Endometrial microvascular endothelial cells (primary cell): ENCODE measurements around the gene NAALADL2. TPM values are rescaled to one million over a fixed set of nuclear protein-coding genes. Genes with fewer than 3 reads are reported as not detected.
"Not testable (repeated sequence)": the region's sequence is repeated elsewhere in the genome, so short reads cannot be mapped to it uniquely, and the experiment has no call there.

Source experiments
- in situ Hi-C: cut with HindIII; loops from 2 replicates; pipeline ENCODE4 v1.10.0; 2017; ENCODE audit warnings: low sequenced_read_pairs, low pct_unique_long_range_greater_than_20kb; ENCODE audit errors: inconsistent ontology term
- total RNA-seq: library from RNA; depleted of rRNA; stranded (reverse); fragments of >200 nt; gene quantifications from one replicate; pipeline ENCODE4 v1.2.3, GENCODE V29; 2015; ENCODE audit errors: inconsistent ontology term

The NAALADL2 gene
- total RNA-seq, 1 donor from 2014 or later: not detected

DNA sequence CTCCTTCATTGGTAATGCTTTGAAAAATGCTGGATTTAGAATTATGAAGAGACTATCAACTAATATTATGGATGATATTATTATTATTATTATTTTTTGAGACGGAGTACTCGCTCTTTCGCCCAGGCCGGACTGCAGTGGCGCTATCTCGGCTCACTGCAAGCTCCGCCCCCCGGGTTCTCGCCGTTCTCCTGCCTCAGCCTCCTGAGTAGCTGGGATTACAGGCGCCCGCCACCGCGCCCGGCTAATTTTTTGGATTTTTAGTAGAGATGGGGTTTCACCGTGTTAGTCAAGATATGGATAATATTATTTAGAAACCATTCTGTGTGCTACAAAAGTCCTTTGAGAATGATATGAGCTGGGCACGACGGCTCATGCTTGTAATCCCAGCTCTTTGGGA lies 512.1 kb downstream of the NAALADL2 start:
- in situ Hi-C loops: not testable (repeated sequence)

GRCh38 chr3:175374705-175375104 lies 515.6 kb downstream of the NAALADL2 start:
- in situ Hi-C loops: no loop called here

DNA sequence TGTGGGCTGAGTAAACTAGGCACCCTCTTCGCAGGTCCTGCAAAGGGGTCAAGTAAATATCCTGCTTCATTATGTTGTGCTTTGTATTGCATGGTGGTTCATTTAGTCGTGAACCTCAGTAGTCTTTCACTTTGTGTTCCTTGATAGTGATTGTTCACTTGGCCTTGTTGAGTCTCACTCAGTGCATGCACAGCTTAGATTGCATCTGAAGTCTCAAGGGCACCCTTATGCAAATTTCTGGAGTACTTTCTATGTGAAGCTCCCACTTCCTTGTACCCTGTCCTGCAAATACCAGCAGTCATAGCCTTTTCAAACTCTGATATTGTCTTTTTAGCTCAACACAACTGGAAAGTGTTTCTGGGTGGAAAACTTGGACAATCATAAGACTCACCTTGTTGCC lies 519.2 kb downstream of the NAALADL2 start:
- in situ Hi-C loops: no loop called here

DNA sequence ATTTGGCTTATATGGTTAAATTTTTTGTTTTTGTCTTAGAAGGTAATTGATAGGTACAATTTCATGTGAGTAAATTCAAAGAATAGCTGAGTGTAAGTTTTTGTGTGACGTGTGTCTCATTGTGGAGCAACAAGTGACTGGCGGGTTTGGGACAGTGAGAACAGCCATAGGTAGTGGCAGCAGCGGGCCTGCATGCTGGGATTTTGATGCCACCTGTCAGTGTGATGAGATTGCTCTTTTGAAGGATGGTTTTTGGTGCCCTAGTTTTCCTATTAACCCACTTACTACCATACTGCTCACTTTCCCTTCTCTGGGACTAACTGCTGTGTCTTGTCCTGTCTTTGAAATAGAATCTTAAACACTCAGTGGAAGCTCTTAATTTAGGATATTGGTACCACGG lies 522.6 kb downstream of the NAALADL2 start:
- in situ Hi-C loops: no loop called here

DNA sequence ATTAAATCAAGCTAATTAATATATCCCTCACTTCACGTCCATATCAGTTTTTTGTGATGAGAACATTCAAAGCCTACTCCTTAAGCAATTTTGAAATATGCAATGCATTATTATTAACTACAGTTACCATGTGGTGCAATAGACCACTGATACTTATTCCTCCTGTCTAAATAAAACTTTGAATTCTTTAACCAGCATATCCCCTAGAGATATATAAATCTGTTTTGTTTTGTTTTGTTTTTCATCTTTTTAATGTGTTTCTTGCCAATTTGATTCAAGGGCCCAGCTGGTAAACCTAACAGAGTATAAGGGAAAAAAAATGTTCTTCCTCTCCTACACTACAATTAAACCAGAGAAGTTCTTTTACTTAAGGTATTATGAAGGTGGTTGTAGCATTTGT lies 524.2 kb downstream of the NAALADL2 start:
- in situ Hi-C loops: no loop called here

- in situ Hi-C loops: no loop called here
Measured at GRCh38 chr3:175383813-175384212, 524.7 kb downstream of the NAALADL2 start.

DNA sequence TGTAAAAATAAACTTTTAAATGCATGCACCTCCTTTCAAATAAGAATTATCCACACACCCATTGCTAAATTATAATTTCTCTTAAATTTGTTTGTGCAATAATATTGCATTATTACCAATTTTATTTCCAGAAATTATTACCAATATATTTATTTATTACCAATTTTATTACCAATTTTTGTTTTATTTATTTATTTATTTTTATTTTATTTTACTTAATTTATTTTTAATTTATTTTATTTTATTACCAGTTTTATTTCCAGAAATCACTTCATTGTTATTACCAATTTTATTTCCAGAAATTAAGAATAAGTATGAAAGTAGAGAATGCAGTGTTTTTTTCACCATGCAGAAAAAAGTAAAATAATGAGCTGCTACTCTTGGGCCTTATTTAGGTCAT lies 525.4 kb downstream of the NAALADL2 start:
- in situ Hi-C loops: no loop called here

- in situ Hi-C loops: no loop called here
Measured at GRCh38 chr3:175386630-175387029, 527.5 kb downstream of the NAALADL2 start.

- in situ Hi-C loops: no loop called here
Measured at GRCh38 chr3:175389560-175389959, 530.4 kb downstream of the NAALADL2 start.

- in situ Hi-C loops: no loop called here
Measured at GRCh38 chr3:175391601-175392000, 532.5 kb downstream of the NAALADL2 start.

DNA sequence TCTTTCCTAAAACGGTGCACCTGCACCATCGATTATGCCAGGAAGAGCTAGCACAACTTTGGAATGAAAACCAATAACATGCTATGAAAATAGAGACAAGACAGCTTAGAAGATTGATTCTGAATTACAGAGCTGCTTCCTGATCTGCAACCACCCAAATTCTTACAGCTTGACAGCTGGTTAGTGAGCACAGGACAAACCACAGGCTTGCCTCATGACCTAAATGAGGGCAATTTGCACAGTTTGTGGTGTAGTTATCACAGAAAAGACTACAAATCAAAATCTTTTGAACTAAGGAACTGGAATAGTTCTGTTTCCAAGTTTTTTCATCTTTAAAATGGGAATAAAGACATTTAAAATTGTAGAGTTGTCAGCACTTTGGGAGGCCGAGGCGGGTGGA lies 533.5 kb downstream of the NAALADL2 start:
- in situ Hi-C loops: no loop called here

GRCh38 chr3:175397372-175397771 lies 538.2 kb downstream of the NAALADL2 start:
- in situ Hi-C loops: no loop called here

GRCh38 chr3:175398676-175399075 lies 539.5 kb downstream of the NAALADL2 start:
- in situ Hi-C loops: no loop called here

- in situ Hi-C loops: no loop called here
Measured at GRCh38 chr3:175399156-175399840, 540.2 kb downstream of the NAALADL2 start.

DNA sequence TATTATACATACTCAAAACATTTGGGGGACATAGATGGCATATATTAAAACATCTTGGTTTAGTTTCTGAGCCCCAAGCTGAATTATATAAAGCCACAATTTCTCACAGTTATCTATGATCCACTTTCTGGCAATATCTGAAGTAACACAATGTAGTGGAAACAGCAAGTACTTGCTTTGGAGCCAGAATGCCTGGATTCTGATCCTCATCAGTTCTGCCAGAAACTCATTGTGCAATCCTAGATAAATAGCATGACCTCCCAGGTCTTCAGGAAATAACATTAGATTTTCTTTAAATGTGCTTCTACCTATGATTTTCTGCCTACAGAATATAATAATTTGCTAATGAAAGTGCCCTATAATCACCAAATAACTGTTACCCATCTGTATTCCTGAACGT lies 544.9 kb downstream of the NAALADL2 start:
- in situ Hi-C loops: no loop called here

DNA sequence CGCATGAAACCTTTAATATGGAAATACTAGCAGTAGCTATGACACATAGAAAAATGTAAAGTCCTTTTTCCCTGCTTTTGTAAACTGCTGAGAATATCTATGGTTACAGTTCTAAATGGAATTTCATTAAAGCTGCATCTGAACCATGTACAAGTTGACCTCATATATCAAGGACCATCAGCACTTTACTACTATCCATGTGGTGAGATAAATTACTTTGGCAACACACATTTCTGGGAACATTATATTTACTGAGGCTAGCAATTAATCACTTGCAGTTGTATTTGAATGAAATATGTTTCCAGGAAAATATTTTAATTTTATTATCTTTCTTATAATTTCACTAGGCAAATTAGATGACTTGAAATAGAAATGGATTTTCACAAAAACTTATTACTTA lies 545.5 kb downstream of the NAALADL2 start:
- in situ Hi-C loops: no loop called here

DNA sequence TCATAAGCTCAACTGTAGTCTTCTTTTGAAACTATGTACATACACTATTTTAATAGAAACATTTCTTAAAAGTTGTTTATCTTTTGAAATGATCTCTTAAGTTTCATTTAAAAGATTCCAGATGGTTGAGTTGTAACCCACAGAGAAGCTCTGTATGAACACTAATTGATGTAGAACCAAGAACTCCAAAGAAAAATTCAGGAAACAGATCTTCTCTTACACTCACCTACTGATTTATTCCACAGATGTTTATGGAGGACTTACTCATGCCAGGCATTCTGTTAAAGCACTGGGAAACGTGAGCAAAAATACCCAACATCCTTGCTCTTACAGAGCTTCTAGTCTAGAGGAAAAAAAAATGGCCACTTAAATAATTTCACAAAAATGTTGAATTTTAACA lies 551.1 kb downstream of the NAALADL2 start:
- in situ Hi-C loops: no loop called here

GRCh38 chr3:175411405-175411804 lies 552.3 kb downstream of the NAALADL2 start:
- in situ Hi-C loops: no loop called here

DNA sequence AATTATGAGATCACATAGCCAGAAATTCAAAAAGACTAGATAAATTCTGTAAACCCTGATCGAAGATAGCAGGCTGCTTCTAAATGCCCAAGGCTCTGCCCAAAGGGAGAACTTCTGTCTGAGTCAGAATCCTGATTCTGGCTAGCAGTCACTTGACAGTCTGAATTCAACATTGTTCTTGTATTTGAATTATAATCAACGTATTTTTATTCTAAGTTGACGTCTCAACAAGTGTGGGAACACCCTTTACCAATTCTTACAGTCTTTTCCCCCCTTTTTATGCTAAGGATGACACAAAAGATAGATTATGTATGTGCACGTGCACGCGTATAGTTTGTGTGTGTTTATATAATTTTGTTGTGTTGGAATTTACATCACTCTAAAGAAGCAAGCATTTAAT lies 552.8 kb downstream of the NAALADL2 start:
- in situ Hi-C loops: no loop called here

- in situ Hi-C loops: no loop called here
Measured at GRCh38 chr3:175413926-175414325, 554.8 kb downstream of the NAALADL2 start.

DNA sequence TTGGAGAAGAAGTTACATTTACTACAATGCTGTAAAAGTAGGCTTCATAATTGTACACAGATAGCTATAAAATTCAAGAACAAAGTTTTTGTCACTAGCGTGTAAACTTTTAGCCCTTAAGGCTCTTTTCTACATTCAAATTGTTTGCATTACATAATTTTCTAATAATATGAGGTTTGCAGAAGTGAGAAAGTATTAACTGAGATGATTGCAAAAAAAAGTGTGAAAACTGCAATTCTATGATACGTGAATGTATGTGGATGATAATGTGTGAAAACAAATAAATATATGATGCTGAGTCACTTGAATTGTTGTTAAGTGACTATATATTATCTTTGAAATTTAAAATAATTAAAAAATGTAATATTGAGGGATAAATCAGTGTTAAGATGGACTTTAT lies 557.5 kb downstream of the NAALADL2 start:
- in situ Hi-C loops: no loop called here
